ENCODE results near the gene MTX1. TPM values are rescaled to one million over a fixed set of nuclear protein-coding genes. Genes with fewer than 3 reads are reported as not detected.

The MTX1 gene
- polyA plus RNA-seq, 1 experiment = 72.7 TPM

- CTCF ChIA-PET = interaction anchor here (0.5 to 4.0 kb wide), 5 partner anchors 9 to 476 kb away, joined by 3 to 44 read pairs (median 5); partner anchors contain the start of gene CLK2
- Histone ChIP-seq H3K4me3 (ENCODE audit: low read depth, low read length) (peak overlapping the region; percentile 73), H3K27me3 (ENCODE audit: control insufficient read depth, insufficient read depth, low read length) (no peaks in the 10 kb centered on the region), H3K36me3 (ENCODE audit: control insufficient read depth, insufficient read depth, low read length) (peaks cover 26% of the 10 kb centered on the region)
- TF ChIP-seq, protein P1, sequence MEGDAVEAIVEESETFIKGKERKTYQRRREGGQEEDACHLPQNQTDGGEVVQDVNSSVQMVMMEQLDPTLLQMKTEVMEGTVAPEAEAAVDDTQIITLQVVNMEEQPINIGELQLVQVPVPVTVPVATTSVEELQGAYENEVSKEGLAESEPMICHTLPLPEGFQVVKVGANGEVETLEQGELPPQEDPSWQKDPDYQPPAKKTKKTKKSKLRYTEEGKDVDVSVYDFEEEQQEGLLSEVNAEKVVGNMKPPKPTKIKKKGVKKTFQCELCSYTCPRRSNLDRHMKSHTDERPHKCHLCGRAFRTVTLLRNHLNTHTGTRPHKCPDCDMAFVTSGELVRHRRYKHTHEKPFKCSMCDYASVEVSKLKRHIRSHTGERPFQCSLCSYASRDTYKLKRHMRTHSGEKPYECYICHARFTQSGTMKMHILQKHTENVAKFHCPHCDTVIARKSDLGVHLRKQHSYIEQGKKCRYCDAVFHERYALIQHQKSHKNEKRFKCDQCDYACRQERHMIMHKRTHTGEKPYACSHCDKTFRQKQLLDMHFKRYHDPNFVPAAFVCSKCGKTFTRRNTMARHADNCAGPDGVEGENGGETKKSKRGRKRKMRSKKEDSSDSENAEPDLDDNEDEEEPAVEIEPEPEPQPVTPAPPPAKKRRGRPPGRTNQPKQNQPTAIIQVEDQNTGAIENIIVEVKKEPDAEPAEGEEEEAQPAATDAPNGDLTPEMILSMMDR (IDR thresholded peaks at IDR 0.05; ENCODE audit: insufficient read depth, low read depth, low read length) = no peak
- POLR2A ChIA-PET = no interaction called here
- DNase-seq (ENCODE audit: low read depth) = no peak
These were observed 53.0 kb downstream of the MTX1 start for GRCh38 chr1:155261493-155261851.

- POLR2A ChIA-PET = no interaction called here
- H3K27me3 ChIP-seq (ENCODE audit: control insufficient read depth, insufficient read depth, low read length) = no peaks in the 10 kb centered on the region
- peaks cover 25% of the 10 kb centered on the region for H3K36me3 ChIP-seq (ENCODE audit: control insufficient read depth, insufficient read depth, low read length)
- CTCF ChIA-PET = interaction anchor here (0.5 to 4.0 kb wide), 3 partner anchors 11 to 476 kb away, joined by 3 to 44 read pairs (median 6); partner anchors contain the start of gene CLK2
- peak within 1 kb of the TSS; percentile 73 for H3K4me3 ChIP-seq (ENCODE audit: low read depth, low read length)
- DNase-seq (ENCODE audit: low read depth) = peak; percentile 94
- TF ChIP-seq, protein P1 (IDR thresholded peaks at IDR 0.05; ENCODE audit: insufficient read depth, low read depth, low read length) = no peak
These were observed 53.6 kb downstream of the MTX1 start, which contains the start of gene SCAMP3 for GRCh38 chr1:155261852-155262673. TSS of gene SCAMP3 (minus strand) at chr1:155262360. CDS start at chr1:155262151, 209 bp downstream.

DNA sequence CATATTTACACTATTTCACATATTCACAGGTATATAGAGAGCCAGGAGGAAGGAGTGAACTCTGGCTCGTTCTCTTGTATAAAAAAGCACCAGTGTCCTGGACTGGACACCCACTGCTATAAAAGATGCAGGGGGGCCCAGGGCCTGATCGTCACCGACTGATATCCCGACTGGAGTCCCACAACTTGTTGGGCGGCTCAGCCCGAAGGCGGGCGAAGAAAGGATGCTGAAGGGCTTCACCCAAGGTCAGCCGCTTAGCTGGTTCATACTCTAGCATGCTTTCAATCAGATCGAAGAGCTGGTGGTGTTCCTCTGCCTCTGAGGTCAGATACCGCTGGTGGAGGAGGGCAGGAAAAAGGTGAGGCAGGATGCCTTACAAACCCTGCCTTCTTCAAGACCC, 54.6 kb downstream of the MTX1 start:
- no peak for DNase-seq (ENCODE audit: low read depth)
- TF ChIP-seq, protein P1 (IDR thresholded peaks at IDR 0.05; ENCODE audit: insufficient read depth, low read depth, low read length) = no peak
- H3K27me3 ChIP-seq (ENCODE audit: control insufficient read depth, insufficient read depth, low read length) = no peaks in the 10 kb centered on the region
- peaks cover 29% of the 10 kb centered on the region for H3K36me3 ChIP-seq (ENCODE audit: control insufficient read depth, insufficient read depth, low read length)
- POLR2A ChIA-PET = no interaction called here
- no peak overlapping the region for H3K4me3 ChIP-seq (ENCODE audit: low read depth, low read length)
- CTCF ChIA-PET = interaction anchor here (0.9 to 6.6 kb wide), 2 partner anchors 13 to 61 kb away, joined by 3 to 54 read pairs; no protein-coding TSS in a partner anchor

Other genes with a start within 250 kb of the MTX1 start
- 18.0 and 21.0 TPM in 2 replicates for gene PYGO2, start 246.9 kb upstream of the MTX1 start, polyA plus RNA-seq (2011; rRNA removed)
- gene SHC1, start 237.9 kb upstream of the MTX1 start, polyA plus RNA-seq (2011; rRNA removed) = 455 and 653 TPM in 2 replicates
- gene CKS1B, start 234.0 kb upstream of the MTX1 start, polyA plus RNA-seq (2011; rRNA removed) = 111 and 160 TPM in 2 replicates
- 26.5 and 40.5 TPM in 2 replicates for gene FLAD1, start 225.4 kb upstream of the MTX1 start, polyA plus RNA-seq (2011; rRNA removed)
- not detected in 2 replicates for gene LENEP, start 215.1 kb upstream of the MTX1 start, polyA plus RNA-seq (2011; rRNA removed)
- 18.1 and 29.4 TPM in 2 replicates for gene ZBTB7B, start 205.9 kb upstream of the MTX1 start, polyA plus RNA-seq (2011; rRNA removed)
- gene DCST2, start 174.9 kb upstream of the MTX1 start, polyA plus RNA-seq (2011; rRNA removed) = 0.17 and 0.38 TPM in 2 replicates
- gene DCST1, start 174.9 kb upstream of the MTX1 start, polyA plus RNA-seq (2011; rRNA removed) = not detected in 2 replicates
- gene ADAM15, start 157.4 kb upstream of the MTX1 start, polyA plus RNA-seq (2011; rRNA removed) = 55.1 and 88.8 TPM in 2 replicates
- gene EFNA4, start 145.0 kb upstream of the MTX1 start, polyA plus RNA-seq (2011; rRNA removed) = 6.6 and 12.4 TPM in 2 replicates
- 1.4 and 1.8 TPM in 2 replicates for gene EFNA3, start 129.9 kb upstream of the MTX1 start, polyA plus RNA-seq (2011; rRNA removed)
- gene EFNA1, start 80.8 kb upstream of the MTX1 start, polyA plus RNA-seq (2011; rRNA removed) = 1.1 and 1.6 TPM in 2 replicates
- 39.5 and 47.4 TPM in 2 replicates for gene SLC50A1, start 72.8 kb upstream of the MTX1 start, polyA plus RNA-seq (2011; rRNA removed)
- 28.0 and 34.1 TPM in 2 replicates for gene DPM3, start 68.2 kb upstream of the MTX1 start, polyA plus RNA-seq (2011; rRNA removed)
- 211 and 225 TPM in 2 replicates for gene KRTCAP2, start 35.4 kb upstream of the MTX1 start, polyA plus RNA-seq (2011; rRNA removed)
- 3.5 and 5.4 TPM in 2 replicates for gene TRIM46, start 34.8 kb upstream of the MTX1 start, polyA plus RNA-seq (2011; rRNA removed)
- 48.0 and 61.4 TPM in 2 replicates for gene THBS3, start 798 bp upstream of the MTX1 start, polyA plus RNA-seq (2011; rRNA removed)
- 10.3 and 15.7 TPM in 2 replicates for gene ENTREP3, start 46.8 kb downstream of the MTX1 start, polyA plus RNA-seq (2011; rRNA removed)
- 147 and 193 TPM in 2 replicates for gene SCAMP3, start 53.7 kb downstream of the MTX1 start, polyA plus RNA-seq (2011; rRNA removed)
- 46.1 and 57.4 TPM in 2 replicates for gene CLK2, start 64.8 kb downstream of the MTX1 start, polyA plus RNA-seq (2011; rRNA removed)
- 1.8 and 4.0 TPM in 2 replicates for gene HCN3, start 68.8 kb downstream of the MTX1 start, polyA plus RNA-seq (2011; rRNA removed)
- 0.02 TPM in 2 replicates for gene PKLR, start 92.7 kb downstream of the MTX1 start, polyA plus RNA-seq (2011; rRNA removed)
- gene FDPS, start 100.2 kb downstream of the MTX1 start, polyA plus RNA-seq (2011; rRNA removed) = 126 and 131 TPM in 2 replicates
- gene RUSC1, start 112.2 kb downstream of the MTX1 start, polyA plus RNA-seq (2011; rRNA removed) = 23.2 and 34.1 TPM in 2 replicates